ENCODE data around the gene MEGF8. TPM values are rescaled to one million over a fixed set of nuclear protein-coding genes. Genes with fewer than 3 reads are reported as not detected.

Gene MEGF8
- total and polyA plus RNA-seq, 12 donors, result 7.2 to 51.9 (median 29.7) TPM

GRCh38 chr19:42411581-42412178, 86.2 kb downstream of the MEGF8 start:
- TF ChIP-seq POLR2A (IDR thresholded peaks at IDR 0.05) (no peak), CTCF (IDR thresholded peaks at IDR 0.05) (no peak)
- Histone ChIP-seq H3K4me3 (no peak overlapping the region), H3K36me3 (replicated peaks in 1 of 2) (peaks cover 0 to 22% of the 10 kb centered on the region in 2 donors), H3K27ac (no peak overlapping the region), H3K4me1 (replicated peaks in 1 of 2) (peaks cover 8 to 11% of the 10 kb centered on the region in 2 donors), H3K27me3 (no peaks in the 10 kb centered on the region), H3K9me3 (replicated peaks in 1 of 3) (no peaks in the 10 kb centered on the region)
- intact Hi-C loops (cut with DNase I), result no loop called here
- peak in 2 of 7 donors; percentile 49 to 51 for DNase-seq
- 59 to 76% (median 64%) methylated on average over 4 to 8 of the region's 8 CpGs for WGBS, 4 donors

DNA sequence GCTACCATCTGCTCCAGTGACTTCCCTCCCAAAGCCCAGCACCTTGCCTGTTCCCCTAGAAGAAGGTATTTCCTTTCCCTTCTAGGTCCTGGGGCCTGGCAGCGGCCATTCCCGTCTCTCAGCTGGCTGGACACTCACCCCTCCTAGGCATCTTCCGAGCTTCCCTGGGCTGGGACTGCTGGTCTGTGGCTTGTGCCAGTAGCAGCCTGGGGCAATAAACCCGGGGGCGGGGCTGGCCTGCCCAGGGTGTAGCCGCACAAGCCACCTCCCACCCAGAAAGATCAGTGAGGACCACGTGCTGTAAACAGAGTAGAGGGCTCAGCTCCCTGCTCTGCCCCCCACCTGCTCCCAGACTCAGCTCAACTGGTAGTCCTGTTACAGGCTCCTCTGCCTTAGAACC, 86.8 kb downstream of the MEGF8 start:
- Histone ChIP-seq H3K27me3 (no peaks in the 10 kb centered on the region), H3K4me1 (replicated peaks in 1 of 2) (peaks cover 8 to 11% of the 10 kb centered on the region in 2 donors), H3K4me3 (no peak overlapping the region), H3K36me3 (replicated peaks in 1 of 2) (peaks cover 0 to 19% of the 10 kb centered on the region in 2 donors), H3K9me3 (replicated peaks in 1 of 3) (no peaks in the 10 kb centered on the region), H3K27ac (no peak overlapping the region)
- intact Hi-C loops (cut with DNase I), result no loop called here
- 68 to 77% (median 73%) methylated on average over 6 to 7 of the region's 7 CpGs for WGBS, 4 donors
- peak in 1 of 7 donors; percentile 65 for DNase-seq
- TF ChIP-seq CTCF (IDR thresholded peaks at IDR 0.05) (no peak), POLR2A (IDR thresholded peaks at IDR 0.05) (no peak)

DNA sequence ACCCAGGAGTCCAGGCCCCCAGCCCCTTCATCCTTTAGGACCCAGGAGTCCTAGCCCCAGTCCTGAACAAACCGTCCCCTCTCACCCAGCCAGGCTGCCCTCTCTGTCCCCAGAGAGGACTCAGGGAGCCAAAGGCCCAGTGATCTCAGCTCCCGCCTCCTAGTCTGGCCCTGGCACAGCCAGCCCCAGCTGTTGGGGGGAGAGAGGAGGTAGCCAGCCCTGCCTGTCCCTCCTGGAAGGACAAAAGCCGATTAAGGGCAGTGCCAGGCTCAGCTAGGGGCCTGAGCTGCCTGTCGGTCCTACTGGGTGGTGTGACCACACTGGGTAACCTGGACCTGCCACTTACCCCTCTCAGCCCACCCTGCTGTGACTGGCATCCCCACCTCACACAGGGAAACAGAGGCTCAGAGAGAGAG, 87.2 kb downstream of the MEGF8 start:
- H3K27me3 ChIP-seq, result no peaks in the 10 kb centered on the region
- no peak overlapping the region for H3K4me3 ChIP-seq
- TF ChIP-seq POLR2A (IDR thresholded peaks at IDR 0.05) (no peak), CTCF (IDR thresholded peaks at IDR 0.05) (no peak)
- intact Hi-C loops (cut with DNase I), result no loop called here
- no peak overlapping the region for H3K27ac ChIP-seq
- WGBS, 4 donors, result 32 to 62% (median 54%) methylated on average over 3 to 4 of the region's 4 CpGs
- no peaks in the 10 kb centered on the region for H3K9me3 ChIP-seq (replicated peaks in 1 of 3)
- peak in 3 of 7 donors; percentile 42 to 61 (median 57) for DNase-seq
- H3K4me1 ChIP-seq (replicated peaks in 1 of 2), result peaks cover 8 to 11% of the 10 kb centered on the region in 2 donors
- peaks cover 0 to 18% of the 10 kb centered on the region in 2 donors for H3K36me3 ChIP-seq (replicated peaks in 1 of 2)

DNA sequence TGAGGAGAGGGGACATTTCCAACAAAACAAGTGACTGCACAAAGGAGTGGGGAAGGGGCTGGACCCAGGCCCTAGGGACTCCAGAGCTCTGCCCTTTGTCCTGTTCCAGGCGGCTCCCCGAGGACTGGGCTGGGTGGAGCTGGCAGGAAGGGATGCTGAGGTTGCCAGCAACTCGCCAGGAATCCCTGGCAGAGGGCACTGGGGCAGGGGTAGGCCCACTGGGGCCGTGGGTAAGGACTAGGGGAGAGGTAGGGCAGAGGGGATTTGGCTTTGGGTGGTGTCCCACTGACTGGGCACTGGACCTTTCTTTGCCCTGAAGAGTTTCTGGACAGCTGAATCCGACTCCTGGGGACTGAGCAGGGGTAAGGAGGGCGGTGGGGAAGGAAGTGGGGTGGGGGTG, 93.9 kb downstream of the MEGF8 start:
- H3K4me1 ChIP-seq (replicated peaks in 1 of 2), result peaks cover 25 to 37% of the 10 kb centered on the region in 2 donors
- intact Hi-C loops (cut with DNase I), result no loop called here
- H3K9me3 ChIP-seq (replicated peaks in 1 of 3), result no peaks in the 10 kb centered on the region
- no peak overlapping the region for H3K4me3 ChIP-seq
- TF ChIP-seq CTCF (IDR thresholded peaks at IDR 0.05) (no peak), POLR2A (IDR thresholded peaks at IDR 0.05) (no peak)
- no peaks in the 10 kb centered on the region for H3K27me3 ChIP-seq
- H3K36me3 ChIP-seq (replicated peaks in 1 of 2), result peaks cover 0 to 11% of the 10 kb centered on the region in 2 donors
- H3K27ac ChIP-seq, result peak overlapping the region in 1 of 5 donors; percentile 27
- DNase-seq, result peak in 2 of 7 donors; percentile 25 to 36
- WGBS, 4 donors, result 57 to 68% (median 66%) methylated on average over 6 of the region's 6 CpGs
